Endothelial cell of hepatic sinusoid (primary cell): Measurements from ENCODE around the gene MS4A6E.
"Not testable (repeated sequence)": the region's sequence is repeated elsewhere in the genome, so short reads cannot be mapped to it uniquely, and the experiment has no call there.

Experiments used
- in situ Hi-C: cut with HindIII; loops from 2 replicates; pipeline ENCODE4 v1.10.0; 2017; ENCODE audit warnings: low sequenced_read_pairs

Gene MS4A6E, protein sequence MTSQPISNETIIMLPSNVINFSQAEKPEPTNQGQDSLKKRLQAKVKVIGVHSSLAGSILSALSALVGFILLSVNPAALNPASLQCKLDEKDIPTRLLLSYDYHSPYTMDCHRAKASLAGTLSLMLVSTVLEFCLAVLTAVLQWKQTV

DNA sequence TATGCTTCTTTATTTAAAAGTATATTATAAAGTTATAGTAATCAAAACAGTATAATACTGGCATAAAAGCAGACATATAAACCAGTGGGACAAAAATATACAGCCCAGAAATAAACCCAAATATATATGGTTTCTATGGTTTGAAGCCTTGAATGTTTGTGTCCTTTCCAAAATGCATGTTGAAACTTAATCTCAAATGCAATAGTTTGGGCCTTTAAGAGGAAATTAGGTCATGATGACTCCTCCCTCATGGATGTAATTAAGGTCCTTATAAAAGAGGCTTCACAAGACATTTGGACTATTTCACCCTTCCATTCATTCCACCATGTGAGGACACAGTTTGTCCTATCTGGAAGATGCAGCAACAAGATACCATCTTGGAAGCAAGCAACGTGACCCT lies at the start of gene MS4A6E:
MS4A6E (plus strand) TSS at position 301 of the 400 bp plus-strand sequence. CDS start 7,641 bp downstream, outside the sequence.
- in situ Hi-C loops, result no loop called here

DNA sequence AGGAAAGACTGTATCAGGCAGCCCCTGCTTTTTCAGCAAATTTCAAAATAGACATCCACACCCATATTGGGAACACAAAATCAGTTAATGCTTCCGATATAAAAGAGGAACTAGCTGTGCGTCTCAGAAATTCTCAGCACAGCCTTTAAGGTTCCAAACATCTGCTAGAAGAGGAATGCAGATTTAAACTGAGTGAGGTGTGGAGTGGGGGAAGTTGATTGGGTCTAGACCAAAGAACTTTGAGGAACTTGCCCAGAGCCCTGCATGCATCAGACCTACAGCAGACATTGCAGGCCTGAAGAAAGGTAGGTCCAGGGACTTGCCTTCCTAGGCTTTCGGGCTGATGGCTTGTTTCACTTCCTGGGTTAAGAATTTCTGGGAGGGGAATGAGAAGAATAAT lies 46.6 kb upstream of the MS4A6E start, which contains the start of gene MS4A4A:
MS4A4A (plus strand) TSS at position 255 of the 400 bp plus-strand sequence; CDS start at position 265, 10 bp downstream.
- in situ Hi-C loops, result no loop called here

DNA sequence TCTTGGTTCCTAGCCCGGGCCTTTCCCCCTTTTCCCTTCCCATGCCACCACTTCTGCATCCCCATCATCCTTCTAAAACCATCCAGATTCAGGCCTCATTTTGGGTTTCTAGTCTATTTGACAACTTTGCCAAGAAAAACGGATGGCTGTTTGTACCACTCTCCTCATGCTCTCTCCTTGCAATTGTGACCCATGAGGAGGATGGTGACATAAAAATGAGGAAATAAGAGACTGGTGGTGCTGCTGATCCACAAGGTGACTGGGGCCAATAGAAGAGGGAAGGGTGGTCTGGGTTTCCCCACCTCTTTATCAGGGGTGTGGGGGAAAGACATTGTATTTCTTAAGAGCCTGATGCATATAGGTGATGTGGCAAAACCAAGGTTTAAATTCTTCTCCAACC lies 45.6 kb upstream of the MS4A6E start:
- in situ Hi-C loops, result no loop called here

DNA sequence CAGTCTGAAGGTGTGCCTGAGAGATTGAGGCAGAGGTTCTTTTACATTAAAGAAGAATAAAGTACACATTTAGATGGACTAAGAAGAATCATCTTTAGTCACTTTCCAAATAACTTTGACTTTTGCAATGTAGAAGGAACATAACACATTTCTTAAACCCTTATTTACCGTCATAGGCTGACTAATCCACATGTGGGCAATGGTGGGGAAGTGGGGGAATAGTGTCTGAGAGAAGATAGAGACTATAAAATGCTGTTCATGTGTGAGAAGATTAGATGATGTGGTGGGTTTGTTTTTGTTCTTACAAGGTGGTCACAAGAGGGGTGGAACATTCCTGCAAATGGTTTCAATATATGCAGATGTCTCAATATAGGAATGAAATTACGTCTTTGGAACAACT lies 44.8 kb upstream of the MS4A6E start:
- in situ Hi-C loops, result no loop called here

DNA sequence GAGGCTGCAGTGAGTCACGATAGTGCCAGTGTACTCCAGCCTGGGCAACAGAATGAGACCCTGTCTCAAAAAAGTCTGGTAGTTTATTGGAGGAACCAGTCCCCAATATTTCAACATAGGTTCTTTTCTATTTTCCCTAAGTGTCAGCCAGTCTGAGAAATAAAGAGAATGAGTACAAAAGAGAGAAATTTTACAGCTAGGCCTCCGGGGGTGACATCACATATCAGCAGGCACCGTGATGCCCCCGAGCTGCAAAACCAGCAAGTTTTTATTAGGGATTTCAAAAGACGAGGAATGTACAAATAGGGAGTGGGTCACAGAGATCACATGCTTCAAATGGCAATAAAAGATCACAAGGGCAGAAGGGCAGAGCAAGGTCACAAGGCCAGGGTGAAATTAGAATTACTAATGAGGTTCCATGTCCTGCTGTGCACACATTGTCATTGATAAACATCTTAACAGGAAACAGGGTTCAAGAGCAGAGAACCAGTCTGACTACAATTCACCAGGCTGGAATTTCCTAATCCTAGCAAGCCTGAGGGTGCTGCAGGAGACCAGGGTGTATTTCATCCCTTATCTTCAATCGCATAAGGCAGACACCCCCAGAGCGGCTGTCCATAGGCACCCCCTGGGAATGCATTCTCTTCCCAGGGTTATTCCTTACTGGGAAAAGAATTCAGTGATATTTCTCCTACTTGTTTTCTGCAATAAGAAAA lies 41.5 kb upstream of the MS4A6E start:
- in situ Hi-C loops, result not testable (repeated sequence)

DNA sequence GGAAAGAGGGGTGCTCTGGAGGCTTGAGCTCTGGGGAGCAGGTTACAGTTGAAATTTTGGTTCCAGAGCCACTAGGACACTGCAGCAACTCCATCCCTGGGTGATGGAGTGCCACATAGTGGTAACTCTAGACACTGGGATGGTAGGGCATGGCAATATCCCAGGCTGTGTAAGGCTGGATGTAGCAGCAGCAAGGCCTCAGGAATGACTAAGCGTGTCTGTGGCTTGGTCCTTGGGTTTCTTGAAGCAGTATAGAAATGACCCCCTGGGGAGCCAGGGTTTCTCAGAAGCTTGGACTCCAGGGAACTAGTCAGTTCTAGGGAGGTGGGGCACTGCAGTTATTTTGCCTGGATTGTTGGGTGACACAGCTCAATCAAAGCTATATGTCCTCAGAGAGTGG lies 38.5 kb upstream of the MS4A6E start:
- in situ Hi-C loops, result no loop called here

DNA sequence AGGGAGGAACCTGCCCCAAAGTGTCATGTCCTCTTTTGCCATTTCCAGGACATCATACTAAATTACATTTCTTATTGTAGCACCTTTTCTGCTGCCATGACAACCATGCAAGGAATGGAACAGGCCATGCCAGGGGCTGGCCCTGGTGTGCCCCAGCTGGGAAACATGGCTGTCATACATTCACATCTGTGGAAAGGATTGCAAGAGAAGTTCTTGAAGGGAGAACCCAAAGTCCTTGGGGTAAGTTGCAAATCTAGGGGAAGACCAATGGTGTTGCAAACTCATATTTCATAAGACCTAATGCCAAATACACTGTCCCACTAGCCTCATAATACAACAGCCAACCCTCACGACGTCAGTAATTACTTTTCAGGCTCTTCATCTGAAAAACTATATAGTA lies 34.9 kb upstream of the MS4A6E start:
- in situ Hi-C loops, result no loop called here

DNA sequence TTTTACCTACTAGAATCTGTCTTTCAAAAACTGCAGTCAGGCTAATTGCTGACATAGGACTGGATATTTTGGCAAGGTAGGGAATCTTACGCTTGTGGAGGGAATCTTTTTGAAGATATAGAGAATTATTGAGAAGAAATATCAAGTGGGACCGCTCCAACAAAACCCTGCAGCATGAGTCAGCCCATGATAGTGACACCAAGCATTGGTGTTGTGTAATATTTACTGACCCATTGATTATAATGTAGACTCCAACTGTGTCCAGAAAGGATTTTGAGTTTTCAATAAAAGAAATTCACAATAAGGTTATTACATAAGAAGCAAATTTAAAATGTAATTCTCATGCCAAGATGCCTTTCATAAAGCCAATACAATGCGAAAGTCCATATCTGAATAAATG lies 25.9 kb upstream of the MS4A6E start:
- in situ Hi-C loops, result no loop called here

DNA sequence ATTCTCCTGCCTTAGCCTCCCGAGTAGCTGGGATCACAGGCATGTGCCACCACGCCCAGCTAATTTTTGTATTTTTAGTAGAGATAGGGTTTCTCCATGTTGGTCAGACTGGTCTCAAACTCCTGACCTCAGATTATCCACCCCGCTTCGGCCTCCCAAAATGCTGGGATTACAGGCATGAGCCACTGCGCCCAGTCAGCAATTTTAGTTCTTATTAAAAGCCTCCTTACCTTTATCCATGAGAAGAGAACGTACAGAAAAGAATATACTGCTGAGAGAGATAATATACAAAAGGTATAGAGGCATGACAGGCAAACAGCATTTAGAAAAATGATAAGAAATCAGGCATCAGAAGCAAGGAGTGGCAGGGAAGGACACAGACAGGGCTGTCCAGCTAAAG lies 25.2 kb upstream of the MS4A6E start:
- in situ Hi-C loops, result not testable (repeated sequence)

DNA sequence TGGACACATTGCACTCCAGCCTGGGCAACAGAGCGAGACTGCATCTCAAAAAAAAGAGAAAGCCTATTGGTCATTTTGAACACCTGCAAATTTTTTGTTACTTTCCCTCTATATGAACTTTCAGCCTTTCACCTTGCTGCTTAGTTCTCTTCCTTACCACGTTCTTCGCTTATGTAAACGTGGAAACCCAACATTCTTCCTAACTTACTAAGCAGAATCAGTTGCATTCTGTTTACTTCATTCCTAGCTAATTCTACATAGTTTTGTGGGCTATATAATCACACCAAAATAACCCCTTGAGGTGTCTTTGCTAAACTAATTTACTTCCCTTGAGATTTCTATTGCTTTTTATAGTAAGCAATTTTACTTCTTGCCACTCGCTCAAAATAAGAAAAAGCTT lies 23.4 kb upstream of the MS4A6E start:
- in situ Hi-C loops, result no loop called here

DNA sequence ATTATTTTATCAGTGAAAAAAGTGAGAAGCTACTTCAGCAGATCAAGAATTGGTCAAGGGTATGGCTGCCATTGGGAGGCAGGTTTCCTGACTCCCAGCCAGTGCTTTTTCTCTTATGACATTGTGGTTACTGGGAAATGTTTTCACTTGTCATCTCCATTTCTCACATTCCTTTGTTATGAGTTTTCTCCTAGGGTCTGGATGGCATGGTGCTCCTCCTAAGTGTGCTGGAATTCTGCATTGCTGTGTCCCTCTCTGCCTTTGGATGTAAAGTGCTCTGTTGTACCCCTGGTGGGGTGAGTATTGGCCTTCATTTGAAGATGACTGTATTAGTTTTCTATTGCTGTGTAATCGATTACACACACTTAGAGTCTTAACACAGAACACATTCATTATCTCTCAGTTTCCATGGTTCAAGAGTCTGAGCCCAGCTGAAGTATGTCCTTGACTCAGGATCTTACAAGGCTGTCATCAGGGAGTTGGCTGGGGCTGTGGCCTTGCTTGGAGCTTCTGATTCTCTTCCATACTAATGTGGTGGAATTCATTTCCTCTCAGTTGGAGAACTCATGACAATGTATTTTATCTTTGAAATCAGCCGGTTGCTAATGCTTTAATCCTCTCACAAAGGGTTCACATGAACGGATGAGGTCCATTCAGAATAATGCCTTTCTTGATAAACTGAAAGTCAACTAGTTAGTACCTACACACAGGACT lies 21.0 kb upstream of the MS4A6E start:
- in situ Hi-C loops, result no loop called here

DNA sequence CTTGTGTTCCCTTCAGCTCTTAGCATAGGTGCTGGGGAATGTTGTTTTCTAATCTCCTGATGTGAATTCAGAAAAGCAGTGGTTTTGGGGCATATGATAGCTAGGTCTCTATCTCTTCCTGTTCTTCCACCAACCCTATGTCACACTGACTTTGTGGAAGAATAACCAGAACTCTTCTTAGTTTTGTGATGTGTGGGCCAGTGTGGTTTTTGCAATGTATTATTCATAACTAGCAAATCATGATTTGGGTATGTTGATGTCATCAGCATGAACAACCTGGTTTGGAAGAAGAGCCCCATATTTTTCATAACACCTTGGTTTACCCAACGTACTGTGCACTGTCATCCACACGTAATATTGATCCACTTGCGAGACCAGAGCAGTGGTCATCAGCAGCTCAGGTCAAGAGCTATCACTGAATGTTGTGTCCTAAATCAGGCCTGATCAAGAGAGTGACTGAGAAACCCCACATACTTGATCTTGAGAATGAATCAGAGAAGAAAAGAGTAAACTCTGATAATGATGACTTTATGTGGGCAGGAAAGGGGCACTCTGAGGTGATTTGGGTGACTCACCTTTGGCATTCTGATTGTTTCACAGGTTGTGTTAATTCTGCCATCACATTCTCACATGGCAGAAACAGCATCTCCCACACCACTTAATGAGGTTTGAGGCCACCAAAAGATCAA lies 19.4 kb upstream of the MS4A6E start:
- in situ Hi-C loops, result no loop called here

DNA sequence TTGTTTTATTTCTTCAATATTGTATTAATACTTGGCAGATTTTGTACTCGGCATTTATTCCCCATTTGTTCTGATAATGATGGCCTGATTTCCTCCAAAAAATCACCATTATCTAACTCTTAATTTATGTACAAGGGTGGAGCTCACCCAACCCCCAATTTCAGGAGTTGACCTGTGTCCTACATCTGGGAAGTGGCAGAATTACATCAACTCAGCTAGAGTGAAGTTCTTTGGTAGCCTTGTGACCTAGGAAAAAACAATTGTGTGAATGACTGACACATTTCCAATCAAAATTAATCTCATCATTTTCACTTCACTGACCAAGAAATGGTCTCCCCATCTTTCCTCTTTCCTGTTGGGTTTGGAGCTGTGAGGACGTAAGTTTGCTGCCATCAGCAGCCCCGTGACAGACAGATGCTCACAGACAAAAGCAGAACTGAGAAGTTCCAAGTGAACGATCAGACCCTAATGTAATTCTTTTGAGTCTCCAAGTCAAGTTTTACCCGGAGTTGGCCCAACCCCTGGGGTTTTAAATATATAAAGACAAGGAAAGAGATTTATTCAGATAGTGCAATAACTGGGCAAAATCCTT lies 16.6 kb upstream of the MS4A6E start:
- in situ Hi-C loops, result no loop called here

DNA sequence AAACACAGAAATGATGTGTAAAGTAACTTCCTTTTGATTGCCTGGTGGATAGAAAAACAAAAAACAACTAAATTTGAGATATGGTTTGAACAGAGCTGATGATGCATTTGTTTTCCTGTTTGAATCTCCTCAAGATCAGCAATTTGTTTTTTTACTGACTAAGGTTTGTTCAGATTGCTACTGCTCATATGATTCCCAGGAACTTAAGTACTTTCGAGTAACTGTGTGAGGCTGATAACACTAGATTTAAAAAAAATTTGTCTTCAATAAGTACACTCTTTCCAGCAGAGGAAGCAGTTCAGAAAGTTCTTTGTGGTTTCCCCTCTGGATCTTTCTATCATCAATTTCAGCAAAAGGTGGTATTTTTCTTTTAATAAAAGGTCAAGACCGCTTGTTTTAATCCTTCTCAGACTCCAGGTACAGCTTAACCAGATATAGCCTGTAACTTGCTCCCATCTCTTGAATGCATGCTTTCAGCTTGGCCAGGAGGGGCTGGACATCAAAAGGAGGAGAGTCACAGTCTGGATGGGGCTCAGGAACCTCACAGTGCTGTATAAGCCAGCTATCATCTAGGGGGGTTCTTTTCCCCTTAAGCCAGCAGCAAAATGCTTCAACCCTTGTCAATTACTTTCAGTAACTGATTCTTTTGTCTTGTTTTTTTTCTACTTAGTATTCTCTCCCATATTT lies 12.3 kb upstream of the MS4A6E start:
- in situ Hi-C loops, result no loop called here

DNA sequence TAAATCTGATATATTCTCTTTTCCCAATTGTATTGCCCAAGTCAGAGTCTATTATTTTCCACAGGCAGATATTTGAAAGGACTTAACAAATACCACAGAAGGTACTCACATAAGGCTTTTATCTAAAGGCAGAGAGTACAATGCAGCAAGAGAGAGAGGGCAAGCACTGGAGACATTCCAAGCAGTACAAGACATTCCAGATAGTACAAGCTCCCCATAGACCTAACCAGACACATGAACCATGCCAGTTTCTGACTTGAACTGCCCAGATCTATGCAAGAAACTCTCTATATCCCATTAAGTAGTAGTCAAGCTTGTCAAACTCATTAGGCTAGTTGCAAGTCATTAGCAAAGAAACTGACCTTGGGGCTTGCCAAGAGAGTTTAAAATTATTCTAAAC lies 11.2 kb upstream of the MS4A6E start:
- in situ Hi-C loops, result no loop called here

DNA sequence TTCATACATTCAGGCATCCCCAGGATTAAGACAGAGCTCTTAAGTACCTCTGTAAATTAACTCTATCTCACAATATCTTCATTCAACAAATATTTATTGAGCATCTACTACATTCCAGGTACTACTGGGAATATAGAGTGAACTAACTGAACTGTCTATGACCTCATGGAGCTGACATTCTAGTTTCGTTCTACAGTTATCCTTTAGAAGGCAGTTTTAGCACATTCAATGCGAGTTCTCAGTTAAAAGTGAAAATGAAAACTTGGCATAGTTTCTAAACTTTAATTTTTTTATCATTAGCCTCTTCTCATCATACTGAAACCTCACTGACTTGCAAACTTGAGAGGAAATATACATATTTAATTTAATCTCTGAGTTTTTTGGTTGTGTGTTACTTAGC lies 10.7 kb upstream of the MS4A6E start:
- in situ Hi-C loops, result no loop called here

DNA sequence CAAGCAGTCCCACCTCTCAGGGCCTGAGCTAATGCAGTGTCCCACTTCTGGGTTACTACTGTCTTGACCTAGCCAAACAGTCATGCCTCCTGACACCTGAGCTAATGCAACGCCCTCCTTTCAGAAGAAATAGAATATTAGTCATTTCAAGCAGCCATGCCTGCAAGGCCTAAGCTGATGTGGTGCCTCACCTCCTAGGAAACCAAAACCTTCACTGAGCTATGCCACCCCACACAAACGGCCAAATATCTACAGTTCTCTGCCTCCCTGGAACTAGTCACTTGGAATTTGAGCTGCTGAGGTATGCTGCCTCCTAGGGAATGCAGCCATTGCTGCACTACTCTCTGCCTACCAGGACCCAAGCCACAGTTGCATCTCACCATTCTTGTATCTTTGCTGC lies 8.3 kb upstream of the MS4A6E start:
- in situ Hi-C loops, result no loop called here

DNA sequence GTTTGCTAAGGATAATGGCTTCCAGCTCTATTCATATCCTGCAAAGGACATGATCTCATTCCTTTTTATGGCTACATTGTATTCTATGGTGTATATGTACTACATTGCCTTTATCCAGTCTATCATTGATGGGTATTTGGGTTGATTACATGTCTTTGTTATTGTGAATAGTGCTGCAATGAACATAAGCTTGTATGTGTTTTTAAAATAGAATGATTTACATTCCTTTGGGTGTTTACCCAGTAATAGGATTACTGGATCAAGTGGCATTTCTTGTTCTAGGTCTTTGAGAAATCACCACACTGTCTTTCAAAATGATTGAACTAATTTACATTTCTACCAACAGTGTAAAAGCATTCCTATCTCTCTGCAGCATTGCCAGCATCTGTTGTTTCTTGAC lies 6.0 kb upstream of the MS4A6E start:
- in situ Hi-C loops, result no loop called here

DNA sequence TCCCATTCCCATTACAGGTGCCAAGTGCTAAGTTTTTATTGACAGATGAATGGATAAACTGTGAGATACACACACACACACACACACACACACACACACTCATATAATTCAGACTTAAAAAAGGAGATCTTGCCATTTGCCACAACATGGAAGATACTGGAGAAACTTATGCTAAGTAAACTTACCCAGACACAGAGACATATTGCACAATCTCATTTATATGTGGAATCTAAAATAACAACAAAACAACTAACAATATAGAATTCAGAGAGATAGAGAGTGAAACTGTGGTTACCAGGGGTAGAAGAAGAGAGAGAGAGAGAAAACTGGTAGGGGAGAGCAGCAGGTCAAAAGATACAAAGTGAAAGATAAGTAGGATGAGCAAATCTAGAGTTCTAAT lies 1.4 kb downstream of the MS4A6E start:
- in situ Hi-C loops, result no loop called here

DNA sequence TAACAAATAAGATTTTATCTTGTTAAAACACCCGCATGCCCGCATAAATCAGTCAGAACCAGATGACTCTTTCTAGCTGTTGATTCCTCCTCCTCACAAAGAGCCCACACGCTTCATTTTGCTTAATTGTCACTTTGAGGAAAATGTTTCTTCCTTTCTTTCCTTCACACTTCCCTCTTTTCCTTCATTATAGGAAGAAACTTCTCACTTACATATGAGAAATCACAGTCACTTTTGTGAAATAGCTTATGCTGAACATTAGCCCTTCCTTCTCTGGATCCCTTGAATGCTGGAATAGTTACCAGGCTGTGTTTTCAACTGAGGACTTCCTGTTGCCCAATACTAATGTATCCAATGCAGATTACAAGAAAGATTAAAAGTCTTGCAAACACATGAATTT lies 5.8 kb downstream of the MS4A6E start:
- in situ Hi-C loops, result no loop called here
